Activated naive CD8-positive, alpha-beta T cell treated with anti-CD3 and anti-CD28 coated beads, Interleukin-2, amount 10 ng/mL, durations not matched to agents 7 days and 5 days (primary cell): ENCODE measurements around the gene ALG12. TPM values are rescaled to one million over a fixed set of nuclear protein-coding genes. Genes with fewer than 3 reads are reported as not detected.

Source experiments
- ATAC-seq: fragments of 150-1000 bp; cut with Tn5 transposase; one replicate; pipeline ENCODE4 v1.10.0; 2021; ENCODE audit warnings: low read depth, moderate library complexity
- POLR2A ChIA-PET: fragments of 350-600 bp; sonication (Branson Sonifier 250); formaldehyde crosslinking; loops from one replicate; lab custom pipeline; 2021; ENCODE audit warnings: antibody characterized with exemption; lab: Charles Lee
- DNase-seq: peaks from one replicate; pipeline ENCODE4 v3.0.0; 2021
- H3K27ac Mint-ChIP-seq: one replicate; pipeline ENCODE4 v1.8.0; 2022; ENCODE audit warnings: mild to moderate bottlenecking, mixed read lengths
- H3K27me3 Mint-ChIP-seq: one replicate; pipeline ENCODE4 v1.8.0; 2022; ENCODE audit warnings: mild to moderate bottlenecking, moderate library complexity, mixed read lengths
- H3K36me3 Mint-ChIP-seq: one replicate; pipeline ENCODE4 v1.8.0; 2021; ENCODE audit warnings: mild to moderate bottlenecking, mixed read lengths
- H3K4me1 Mint-ChIP-seq: one replicate; pipeline ENCODE4 v1.8.0; 2021; ENCODE audit warnings: mixed read lengths
- H3K4me3 Mint-ChIP-seq: one replicate; pipeline ENCODE4 v1.8.0; 2022; ENCODE audit warnings: mild to moderate bottlenecking, moderate library complexity, mixed read lengths
- H3K9me3 Mint-ChIP-seq: one replicate; pipeline ENCODE4 v1.8.0; 2021; ENCODE audit warnings: mixed read lengths
- total RNA-seq, 2 experiments: library from RNA; stranded (reverse); gene quantifications; one replicate each; pipeline ENCODE4 v1.2.3, GENCODE V29; 2021

ALG12 gene
- 10 to 100 TPM; 18.0 to 20.2 TPM for total RNA-seq

DNA sequence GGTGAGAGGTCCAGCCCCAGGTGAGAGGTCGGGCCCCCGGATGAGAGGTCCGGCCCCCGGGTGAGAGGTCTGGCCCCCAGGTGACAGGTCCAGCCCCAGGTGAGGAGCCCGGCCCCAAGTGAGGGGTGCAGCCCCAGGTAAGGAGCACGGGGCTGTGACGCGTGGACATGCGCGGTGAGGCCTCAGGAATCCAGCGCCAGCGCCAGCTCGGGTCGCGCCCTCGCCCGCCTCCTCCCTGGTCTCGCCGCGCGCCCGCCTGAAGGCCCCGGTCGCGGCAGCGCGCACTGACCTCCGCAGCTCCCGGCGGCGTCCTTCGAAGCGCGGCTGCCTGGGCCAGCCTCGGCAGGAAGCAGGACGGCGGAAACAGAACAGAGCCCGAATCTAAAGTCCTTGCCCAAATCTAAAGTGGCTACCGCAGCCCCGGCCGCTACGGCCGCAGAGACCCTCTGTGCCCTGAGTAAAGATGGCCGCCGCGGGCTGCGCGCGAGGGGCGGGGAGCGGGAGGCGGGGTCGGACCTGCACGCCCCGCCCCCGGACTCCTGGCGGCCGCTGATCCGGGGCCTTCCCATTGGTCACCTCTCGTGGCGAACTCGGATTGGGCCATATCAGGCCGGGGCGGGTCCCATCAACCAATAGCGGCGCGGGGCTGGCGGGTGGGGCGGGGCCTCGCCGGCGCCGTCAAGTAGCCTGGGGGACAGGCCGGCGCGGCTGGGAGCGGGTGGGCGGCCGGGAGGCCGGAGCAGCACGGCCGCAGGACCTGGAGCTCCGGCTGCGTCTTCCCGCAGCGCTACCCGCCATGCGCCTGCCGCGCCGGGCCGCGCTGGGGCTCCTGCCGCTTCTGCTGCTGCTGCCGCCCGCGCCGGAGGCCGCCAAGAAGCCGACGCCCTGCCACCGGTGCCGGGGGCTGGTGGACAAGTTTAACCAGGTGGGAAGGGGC, at the start of gene ALG12, which contains the start of gene CRELD2:
ALG12 (minus strand) TSS at position 465 of the 937 bp plus-strand sequence. CDS start 4,673 bp downstream, outside the sequence.
CRELD2 (plus strand) TSS at position 661 of the 937 bp plus-strand sequence; CDS start at position 797, 136 bp downstream.
- H3K4me1 Mint-ChIP-seq: peaks cover 7% of the 10 kb centered on the region
- ATAC-seq: peak; percentile 98
- POLR2A ChIA-PET: interaction anchor here (0.6 to 1.6 kb wide), 6 partner anchors 15 to 129 kb away, joined by 3 to 7 read pairs (median 4); no protein-coding TSS in a partner anchor

DNA sequence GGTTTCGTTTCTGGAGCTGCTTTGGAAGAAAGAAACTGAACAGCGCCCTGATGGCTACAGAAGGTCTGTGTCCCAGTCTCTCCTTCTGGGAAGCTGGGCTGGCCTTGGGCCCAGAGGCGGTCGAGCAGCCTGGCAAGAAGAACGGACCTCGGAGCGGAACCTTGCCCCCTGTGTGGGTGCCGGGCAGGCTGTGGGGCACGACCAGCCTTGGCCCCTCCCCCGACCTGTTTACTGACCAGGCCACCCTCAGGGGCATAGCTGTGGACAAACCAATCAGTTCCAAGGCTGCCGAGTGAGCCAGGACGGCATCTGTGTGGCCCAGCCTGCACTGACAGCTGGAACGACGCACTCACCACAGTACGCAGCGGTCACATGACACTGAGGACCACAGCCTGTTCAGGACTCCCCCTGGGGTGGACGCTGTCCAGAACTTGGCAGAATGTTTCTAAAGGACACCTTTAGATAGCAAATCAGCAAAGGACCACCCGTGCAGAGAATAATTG, 49.5 kb upstream of the ALG12 start:
- ATAC-seq (no peak), DNase-seq (no peak)
- POLR2A ChIA-PET: interaction anchor here (1.6 kb wide), 1 partner anchor 31 kb away, joined by 5 read pairs; no protein-coding TSS in a partner anchor
- Mint-ChIP-seq H3K36me3 (peaks cover 6% of the 10 kb centered on the region), H3K9me3 (no peaks in the 10 kb centered on the region), H3K27ac (no peak overlapping the region), H3K27me3 (no peaks in the 10 kb centered on the region), H3K4me1 (peaks cover 16% of the 10 kb centered on the region), H3K4me3 (no peak overlapping the region)

More for the DNA sequence above, at the start of gene ALG12, which contains the start of gene CRELD2:
- Mint-ChIP-seq H3K36me3 (peaks cover 2% of the 10 kb centered on the region), H3K27me3 (no peaks in the 10 kb centered on the region), H3K27ac (peak within 1 kb of the TSS; percentile 85), H3K4me3 (peak within 1 kb of the TSS; percentile 87), H3K9me3 (no peaks in the 10 kb centered on the region)
- peak; percentile 97 for DNase-seq

- Mint-ChIP-seq H3K9me3 (no peaks in the 10 kb centered on the region), H3K4me1 (peaks cover 16% of the 10 kb centered on the region), H3K36me3 (peaks cover 6% of the 10 kb centered on the region), H3K4me3 (no peak overlapping the region), H3K27ac (no peak overlapping the region), H3K27me3 (no peaks in the 10 kb centered on the region)
- peak; percentile 42 for DNase-seq
- no peak for ATAC-seq
- POLR2A ChIA-PET: interaction anchor here (0.8 to 1.6 kb wide), 2 partner anchors 31 to 36 kb away, joined by 3 to 5 read pairs; no protein-coding TSS in a partner anchor
These were observed 48.8 kb upstream of the ALG12 start for GRCh38 chr22:49966774-49967705.

DNA sequence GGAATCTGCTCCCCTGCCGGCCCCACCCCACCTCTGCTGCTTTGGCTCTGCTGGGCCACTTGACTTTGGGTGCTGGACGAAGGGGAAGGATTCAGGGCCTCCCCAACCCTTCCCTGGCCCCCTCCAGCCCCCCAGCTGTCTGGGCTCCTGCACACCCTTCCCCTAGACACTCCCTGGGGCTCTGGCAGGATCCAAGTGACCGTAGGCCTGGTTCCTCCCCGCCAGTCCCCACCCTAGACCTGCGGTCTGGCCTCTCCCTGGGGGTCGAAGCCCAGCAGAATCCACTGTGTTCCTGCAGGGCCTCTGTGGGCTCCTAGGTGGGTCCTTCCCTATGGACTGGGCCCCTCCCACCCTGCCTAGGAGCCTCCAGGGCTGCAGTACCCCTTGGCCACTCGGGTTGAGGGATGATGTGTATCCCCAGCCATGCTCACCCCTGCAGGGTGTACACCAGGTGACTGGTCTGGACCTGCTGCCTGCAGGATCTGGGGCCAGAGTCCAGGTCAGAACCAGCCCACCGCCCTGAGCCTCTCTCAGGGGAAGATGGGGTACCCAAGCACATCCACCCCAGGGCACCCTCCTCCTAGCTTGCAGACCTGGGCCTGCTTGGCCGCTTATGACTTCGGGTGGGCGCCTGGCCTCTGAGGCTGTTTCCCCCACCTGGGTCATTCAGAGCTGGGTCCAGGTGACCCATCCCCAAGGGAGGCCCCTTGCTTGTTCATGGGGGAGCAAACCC, 48.0 kb upstream of the ALG12 start:
- peak; percentile 41 for DNase-seq
- H3K27ac Mint-ChIP-seq: no peak overlapping the region
- POLR2A ChIA-PET: interaction anchor here (0.8 kb wide), 1 partner anchor 36 kb away, joined by 3 read pairs; no protein-coding TSS in a partner anchor

GRCh38 chr22:49965091-49966040, 47.1 kb upstream of the ALG12 start:
- peaks cover 11% of the 10 kb centered on the region for H3K4me1 Mint-ChIP-seq
- ATAC-seq (no peak), DNase-seq (peak; percentile 42)
- POLR2A ChIA-PET: no interaction called here
- no peaks in the 10 kb centered on the region for H3K9me3 Mint-ChIP-seq
- no peak overlapping the region for H3K4me3 Mint-ChIP-seq
- H3K36me3 Mint-ChIP-seq: peaks cover 10% of the 10 kb centered on the region
- no peak overlapping the region for H3K27ac Mint-ChIP-seq
- H3K27me3 Mint-ChIP-seq: no peaks in the 10 kb centered on the region

More for the DNA sequence above, 48.0 kb upstream of the ALG12 start:
- Mint-ChIP-seq H3K4me1 (peaks cover 16% of the 10 kb centered on the region), H3K36me3 (peaks cover 10% of the 10 kb centered on the region), H3K4me3 (no peak overlapping the region), H3K27me3 (no peaks in the 10 kb centered on the region), H3K9me3 (no peaks in the 10 kb centered on the region)
- ATAC-seq: no peak

- ATAC-seq (no peak), DNase-seq (peak; percentile 53)
- H3K27me3 Mint-ChIP-seq: no peaks in the 10 kb centered on the region
- H3K27ac Mint-ChIP-seq: no peak overlapping the region
- POLR2A ChIA-PET: no interaction called here
- no peaks in the 10 kb centered on the region for H3K9me3 Mint-ChIP-seq
- H3K4me1 Mint-ChIP-seq: peaks cover 13% of the 10 kb centered on the region
- peak overlapping the region; percentile 55 for H3K4me3 Mint-ChIP-seq
- H3K36me3 Mint-ChIP-seq: peaks cover 10% of the 10 kb centered on the region
These were observed 46.2 kb upstream of the ALG12 start for GRCh38 chr22:49964136-49965090.

DNA sequence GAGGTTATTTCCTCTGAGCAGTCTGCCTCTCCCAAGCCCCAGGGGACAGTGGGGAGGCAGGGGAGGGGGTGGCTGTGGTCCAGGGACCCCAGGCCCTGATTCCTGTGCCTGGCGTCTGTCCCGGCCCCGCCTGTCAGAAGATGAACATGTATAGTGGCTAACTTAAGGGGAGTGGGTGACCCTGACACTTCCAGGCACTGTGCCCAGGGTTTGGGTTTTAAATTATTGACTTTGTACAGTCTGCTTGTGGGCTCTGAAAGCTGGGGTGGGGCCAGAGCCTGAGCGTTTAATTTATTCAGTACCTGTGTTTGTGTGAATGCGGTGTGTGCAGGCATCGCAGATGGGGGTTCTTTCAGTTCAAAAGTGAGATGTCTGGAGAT, 45.4 kb upstream of the ALG12 start:
- Mint-ChIP-seq H3K36me3 (peaks cover 10% of the 10 kb centered on the region), H3K27me3 (no peaks in the 10 kb centered on the region), H3K9me3 (no peaks in the 10 kb centered on the region), H3K4me3 (peak overlapping the region; percentile 55), H3K4me1 (peaks cover 15% of the 10 kb centered on the region), H3K27ac (peak overlapping the region; percentile 48)
- ATAC-seq (no peak), DNase-seq (peak; percentile 33)
- POLR2A ChIA-PET: interaction anchor here (3.7 kb wide), 1 partner anchor 30 kb away, joined by 15 read pairs; no protein-coding TSS in a partner anchor

DNA sequence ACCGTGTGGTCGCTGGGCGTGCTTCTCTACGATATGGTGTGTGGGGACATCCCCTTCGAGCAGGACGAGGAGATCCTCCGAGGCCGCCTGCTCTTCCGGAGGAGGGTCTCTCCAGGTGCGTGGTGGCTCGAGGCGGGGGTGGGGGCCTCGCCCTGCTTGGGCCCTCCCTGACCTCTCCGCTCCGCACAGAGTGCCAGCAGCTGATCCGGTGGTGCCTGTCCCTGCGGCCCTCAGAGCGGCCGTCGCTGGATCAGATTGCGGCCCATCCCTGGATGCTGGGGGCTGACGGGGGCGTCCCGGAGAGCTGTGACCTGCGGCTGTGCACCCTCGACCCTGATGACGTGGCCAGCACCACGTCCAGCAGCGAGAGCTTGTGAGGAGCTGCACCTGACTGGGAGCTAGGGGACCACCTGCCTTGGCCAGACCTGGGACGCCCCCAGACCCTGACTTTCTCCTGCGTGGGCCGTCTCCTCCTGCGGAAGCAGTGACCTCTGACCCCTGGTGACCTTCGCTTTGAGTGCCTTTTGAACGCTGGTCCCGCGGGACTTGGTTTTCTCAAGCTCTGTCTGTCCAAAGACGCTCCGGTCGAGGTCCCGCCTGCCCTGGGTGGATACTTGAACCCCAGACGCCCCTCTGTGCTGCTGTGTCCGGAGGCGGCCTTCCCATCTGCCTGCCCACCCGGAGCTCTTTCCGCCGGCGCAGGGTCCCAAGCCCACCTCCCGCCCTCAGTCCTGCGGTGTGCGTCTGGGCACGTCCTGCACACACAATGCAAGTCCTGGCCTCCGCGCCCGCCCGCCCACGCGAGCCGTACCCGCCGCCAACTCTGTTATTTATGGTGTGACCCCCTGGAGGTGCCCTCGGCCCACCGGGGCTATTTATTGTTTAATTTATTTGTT, 44.8 kb upstream of the ALG12 start:
- no peaks in the 10 kb centered on the region for H3K9me3 Mint-ChIP-seq
- ATAC-seq (no peak), DNase-seq (peak; percentile 33)
- no peaks in the 10 kb centered on the region for H3K27me3 Mint-ChIP-seq
- peaks cover 14% of the 10 kb centered on the region for H3K4me1 Mint-ChIP-seq
- H3K4me3 Mint-ChIP-seq: peak overlapping the region; percentile 55
- POLR2A ChIA-PET: interaction anchor here (0.7 to 4.7 kb wide), 4 partner anchors 8 to 29 kb away, joined by 12 to 50 read pairs (median 22); no protein-coding TSS in a partner anchor
- H3K27ac Mint-ChIP-seq: peak overlapping the region; percentile 48
- peaks cover 10% of the 10 kb centered on the region for H3K36me3 Mint-ChIP-seq

DNA sequence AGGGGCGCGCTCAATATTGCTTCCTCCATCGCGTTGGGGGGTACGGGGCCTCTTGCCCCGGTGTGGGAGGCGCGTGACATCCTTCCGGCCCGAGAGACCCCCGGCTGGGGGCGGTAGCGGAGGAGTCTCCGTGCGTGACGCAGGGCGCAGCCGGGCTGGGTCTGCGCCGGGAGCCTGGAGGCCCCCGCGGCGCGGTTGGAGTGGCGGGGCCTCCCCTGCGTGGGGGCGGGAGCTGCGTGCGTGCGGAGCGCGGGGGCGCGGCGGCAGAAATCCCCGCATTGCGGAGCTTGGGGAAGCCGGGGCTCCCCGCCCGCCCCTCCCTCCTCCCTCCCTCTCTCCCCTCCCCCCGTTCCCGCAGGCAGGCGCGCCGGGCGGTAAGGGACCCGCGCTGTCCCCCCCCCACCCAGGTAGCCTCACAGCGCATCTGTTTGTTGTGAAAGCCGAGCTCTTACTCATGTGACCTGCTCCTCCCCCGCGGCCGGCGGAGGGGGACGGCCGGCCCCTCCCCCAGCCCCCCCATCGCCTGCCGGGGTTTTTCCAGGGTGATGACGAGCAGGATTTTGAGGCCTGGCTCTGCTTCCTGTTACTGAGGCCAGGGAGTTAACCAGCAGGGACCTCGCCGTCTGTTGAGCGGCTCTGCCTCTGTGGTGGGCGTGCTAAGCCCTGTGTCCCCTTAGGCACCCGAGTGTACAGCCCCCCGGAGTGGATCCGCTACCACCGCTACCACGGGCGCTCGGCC, 43.9 kb upstream of the ALG12 start:
- H3K27ac Mint-ChIP-seq: peak overlapping the region; percentile 82
- no peak for ATAC-seq
- POLR2A ChIA-PET: interaction anchor here (3.7 to 4.7 kb wide), 3 partner anchors 9 to 29 kb away, joined by 15 to 50 read pairs (median 30); no protein-coding TSS in a partner anchor

More for the DNA sequence above, 43.9 kb upstream of the ALG12 start:
- H3K4me1 Mint-ChIP-seq: peaks cover 13% of the 10 kb centered on the region
- H3K9me3 Mint-ChIP-seq: no peaks in the 10 kb centered on the region
- H3K4me3 Mint-ChIP-seq: peak overlapping the region; percentile 94
- DNase-seq: peak; percentile 71
- H3K27me3 Mint-ChIP-seq: no peaks in the 10 kb centered on the region
- peaks cover 10% of the 10 kb centered on the region for H3K36me3 Mint-ChIP-seq
